HG03039 (cell line): ENCODE measurements around the gene ZSCAN1.

Experiments
- ATAC-seq: cut with Tn5 transposase; IDR thresholded peaks from one replicate; pipeline ENCODE4 v1.9.1; 2021; ENCODE audit warnings: mild to moderate bottlenecking, moderate library complexity; ENCODE audit not compliant: unreplicated experiment

ZSCAN1 gene

DNA sequence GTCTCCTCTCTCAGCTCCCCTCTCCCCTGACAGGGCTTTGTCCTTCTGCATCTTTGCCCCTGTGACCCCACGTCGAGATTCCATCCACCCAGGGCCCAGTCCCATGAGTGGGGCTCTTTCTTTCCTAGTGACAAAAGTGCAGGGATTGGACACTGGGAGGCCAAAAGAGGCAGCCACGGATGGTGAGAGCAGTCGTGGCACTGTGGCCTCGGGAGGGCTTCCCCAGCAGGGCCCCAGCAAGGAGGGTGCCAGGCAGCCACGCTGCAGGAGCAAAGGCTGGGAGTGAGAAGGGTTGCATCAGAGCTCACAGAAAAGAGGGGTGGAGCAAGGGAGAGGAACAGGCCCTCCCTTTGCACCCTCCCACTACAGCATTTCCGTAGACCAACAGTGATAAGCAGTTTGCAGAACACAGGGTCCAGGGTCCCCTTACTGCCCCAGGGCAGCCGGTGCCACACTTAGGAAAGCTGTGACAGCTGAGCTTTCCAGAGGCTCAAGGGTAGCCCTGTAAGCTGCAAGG, 4.9 kb downstream of the ZSCAN1 start:
- ATAC-seq = no peak

GRCh38 chr19:58040751-58041525, 7.1 kb downstream of the ZSCAN1 start:
- no peak for ATAC-seq

- no peak for ATAC-seq
Observed at GRCh38 chr19:58042495-58043340, 8.9 kb downstream of the ZSCAN1 start.

- ATAC-seq = no peak
Observed at GRCh38 chr19:58044391-58044790, 10.6 kb downstream of the ZSCAN1 start.

DNA sequence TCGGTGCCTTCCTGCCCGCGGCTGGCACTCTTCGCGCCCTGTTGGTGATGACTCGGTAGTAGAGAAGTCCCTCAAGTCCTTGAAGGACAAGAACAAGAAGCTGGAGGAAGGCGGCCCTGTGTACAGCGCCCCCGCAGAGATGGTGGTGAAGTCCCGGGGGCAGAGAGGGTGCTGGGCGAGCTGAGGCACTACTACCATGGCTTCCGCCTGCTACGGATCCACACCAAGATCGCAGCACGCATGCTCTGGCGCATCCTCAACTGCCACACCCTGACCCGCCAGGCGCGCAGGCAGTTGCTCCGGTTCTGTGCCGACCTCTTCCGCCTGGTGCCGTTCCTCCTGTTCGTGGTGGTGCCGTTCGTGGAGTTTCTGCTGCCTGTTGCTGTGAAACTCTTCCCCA, 11.1 kb downstream of the ZSCAN1 start:
- ATAC-seq = no peak

DNA sequence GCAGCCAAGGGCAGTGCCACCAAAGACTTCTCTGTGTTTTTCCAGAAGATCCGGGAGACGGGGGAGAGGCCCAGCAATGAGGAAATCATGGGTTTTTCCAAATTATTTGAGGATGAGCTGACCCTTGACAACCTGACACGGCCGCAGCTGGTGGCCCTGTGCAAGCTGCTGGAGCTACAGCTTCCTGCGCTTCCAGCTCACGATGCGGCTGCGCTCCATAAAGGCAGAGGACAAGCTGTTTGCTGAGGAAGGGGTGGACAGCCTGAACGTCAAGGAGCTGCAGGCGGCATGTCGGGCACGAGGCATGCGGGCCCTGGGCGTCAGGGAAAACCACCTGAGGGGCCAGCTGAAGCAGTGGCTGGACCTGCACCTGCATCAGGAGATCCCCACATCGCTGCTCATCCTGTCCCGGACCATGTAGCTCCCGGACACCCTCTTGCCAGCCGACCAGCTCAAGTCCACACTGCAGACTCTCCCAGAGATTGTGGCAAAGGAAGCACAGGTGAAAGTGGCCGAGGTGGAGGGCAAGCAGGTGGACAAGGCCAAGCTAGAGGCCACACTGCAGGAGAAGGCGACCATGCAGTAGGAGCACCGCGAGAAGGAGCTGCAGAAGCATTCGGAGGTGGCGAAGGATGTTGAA, 11.7 kb downstream of the ZSCAN1 start:
- ATAC-seq = no peak

DNA sequence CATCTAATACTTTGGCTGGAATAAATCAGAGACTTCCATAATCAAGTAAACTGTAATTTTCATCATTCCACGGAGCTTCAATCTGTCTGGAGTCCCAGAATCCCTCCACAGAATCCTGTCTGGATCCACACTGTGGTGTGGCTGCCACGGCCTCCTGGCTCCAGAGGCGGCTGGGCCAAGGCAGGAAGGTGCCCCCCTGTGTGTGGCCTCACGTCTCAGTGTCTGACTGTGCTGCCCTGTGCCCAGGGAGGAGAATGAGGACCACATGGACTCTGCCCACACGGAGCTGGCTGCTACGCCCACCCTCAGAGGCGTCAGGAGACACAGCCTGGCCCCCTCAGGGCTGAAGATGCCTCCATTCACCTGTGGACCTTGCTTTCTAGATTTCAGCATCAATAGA, 13.0 kb downstream of the ZSCAN1 start:
- ATAC-seq = no peak

DNA sequence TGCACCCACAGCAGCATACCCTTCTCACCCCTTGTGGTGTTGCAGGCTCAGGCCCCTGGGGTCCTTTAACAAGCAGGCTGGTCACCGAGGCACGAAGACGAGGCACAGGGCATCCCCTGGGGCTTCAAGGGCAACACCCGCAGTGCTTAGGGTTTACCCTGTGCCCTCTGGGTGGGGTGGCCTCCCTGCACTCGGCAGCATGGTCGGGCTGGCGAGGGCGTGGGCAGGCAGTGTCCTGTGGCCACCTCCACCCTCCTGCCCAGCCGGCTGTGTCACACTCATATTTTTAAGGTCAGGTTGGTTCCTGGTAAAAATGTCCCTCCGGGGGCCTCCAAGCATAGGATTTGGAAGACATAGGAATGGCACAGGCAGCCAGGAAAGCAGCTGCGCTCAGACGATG, 13.8 kb downstream of the ZSCAN1 start:
- ATAC-seq = no peak

- ATAC-seq = no peak
Observed at GRCh38 chr19:58052256-58052655, 18.4 kb downstream of the ZSCAN1 start.

DNA sequence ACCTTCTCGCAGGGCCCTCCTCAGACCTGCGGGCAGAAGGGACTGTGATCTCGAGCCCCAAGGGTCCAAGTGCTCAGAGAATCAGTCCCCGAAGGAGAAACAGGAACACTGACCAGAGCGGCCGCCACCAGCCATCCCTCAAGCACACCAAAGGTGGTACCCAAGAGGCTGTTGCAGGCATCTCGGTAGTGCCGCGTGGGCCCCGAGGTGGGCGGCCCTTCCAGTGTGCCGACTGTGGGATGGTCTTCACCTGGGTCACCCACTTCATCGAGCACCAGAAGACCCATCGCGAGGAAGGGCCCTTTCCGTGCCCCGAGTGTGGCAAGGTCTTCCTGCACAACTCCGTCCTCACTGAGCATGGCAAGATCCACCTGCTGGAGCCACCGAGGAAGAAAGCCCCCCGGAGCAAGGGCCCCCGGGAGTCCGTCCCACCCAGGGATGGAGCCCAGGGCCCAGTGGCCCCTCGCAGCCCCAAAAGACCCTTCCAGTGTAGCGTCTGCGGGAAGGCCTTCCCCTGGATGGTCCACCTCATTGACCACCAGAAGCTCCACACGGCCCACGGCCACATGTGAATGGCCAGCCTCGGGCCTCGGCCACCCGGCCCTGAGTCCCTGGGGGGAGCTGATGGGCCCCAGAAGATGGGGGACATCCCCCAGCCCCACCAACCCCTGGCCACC, 19.8 kb downstream of the ZSCAN1 start:
- no peak for ATAC-seq

DNA sequence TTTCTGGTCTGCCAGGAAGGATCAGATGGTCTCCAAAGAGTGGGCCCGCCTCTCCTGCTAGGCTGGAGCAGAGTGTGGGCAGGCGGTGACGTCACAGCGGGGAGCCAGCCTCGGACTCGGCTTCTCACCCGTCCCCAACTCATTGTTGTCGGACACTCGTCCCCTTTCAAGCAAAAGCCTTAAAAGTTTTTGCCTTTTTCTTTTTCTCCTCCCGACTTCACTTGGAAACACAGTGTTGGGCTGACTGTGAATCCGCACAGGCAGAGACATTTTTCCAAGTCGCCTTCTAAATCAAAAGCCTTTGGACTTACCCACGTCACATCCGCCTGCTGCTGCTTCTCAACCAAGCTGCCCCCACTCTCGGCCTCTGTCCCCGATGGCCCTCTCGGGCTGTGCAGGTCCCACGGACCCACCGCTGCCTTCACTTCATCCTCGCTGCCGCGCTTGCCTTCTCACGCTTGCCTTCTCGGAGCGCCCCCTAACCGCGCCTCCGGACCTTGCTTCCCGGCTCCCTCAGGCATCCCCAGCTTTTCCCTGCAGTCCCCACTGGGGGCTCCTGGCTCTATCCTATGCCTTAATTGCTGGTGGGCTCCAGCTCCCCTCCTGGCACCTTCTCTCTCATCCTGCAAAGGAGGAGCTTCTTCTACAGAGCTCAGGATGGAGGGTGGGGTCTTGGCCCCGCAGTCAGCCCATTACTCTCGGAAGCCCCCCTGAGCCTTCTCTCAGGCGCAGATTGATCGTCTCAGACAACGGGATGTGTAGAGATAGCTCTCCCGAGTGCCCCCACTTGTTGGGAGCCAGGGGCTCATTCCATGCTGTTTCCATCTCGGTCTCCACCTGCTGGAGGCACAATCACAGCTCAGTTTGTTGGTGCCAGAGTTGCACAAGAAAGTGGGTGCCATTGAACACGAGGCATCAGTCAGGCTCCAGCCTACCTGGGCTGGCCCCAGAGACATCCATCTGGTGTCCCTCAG, 21.4 kb downstream of the ZSCAN1 start:
- no peak for ATAC-seq

- ATAC-seq = no peak
Observed at GRCh38 chr19:58056261-58056660, 22.4 kb downstream of the ZSCAN1 start.

GRCh38 chr19:58056861-58057260, 23.0 kb downstream of the ZSCAN1 start:
- ATAC-seq = no peak

DNA sequence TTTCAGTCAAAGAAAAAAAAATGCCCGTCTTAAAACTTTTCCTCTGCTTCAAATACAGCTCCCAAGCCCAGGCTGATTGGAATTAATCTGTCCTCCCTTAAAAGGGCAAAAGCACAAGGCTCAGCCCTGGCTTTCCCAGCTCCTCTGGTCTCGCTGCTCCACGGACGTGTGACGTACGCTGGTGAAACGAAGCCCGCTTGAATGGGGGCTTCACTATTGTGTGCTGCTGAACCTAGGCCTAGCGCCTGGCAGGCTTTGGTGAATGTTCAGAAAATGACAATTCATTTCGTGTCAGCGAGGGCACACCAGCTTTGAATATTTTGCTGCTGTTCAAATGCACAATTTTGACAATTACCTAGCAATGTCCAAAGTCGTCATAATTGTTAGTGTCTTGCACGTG, 24.6 kb downstream of the ZSCAN1 start:
- no peak for ATAC-seq

- ATAC-seq = no peak
Observed at GRCh38 chr19:58059003-58059670, 25.3 kb downstream of the ZSCAN1 start, which contains the start of gene ZNF135. Gene ZNF135, plus strand, starts transcription at chr19:58059282. Its CDS starts 721 bp downstream, at chr19:58060003.

- ATAC-seq = no peak
Observed at GRCh38 chr19:58059671-58060078, 25.9 kb downstream of the ZSCAN1 start.

DNA sequence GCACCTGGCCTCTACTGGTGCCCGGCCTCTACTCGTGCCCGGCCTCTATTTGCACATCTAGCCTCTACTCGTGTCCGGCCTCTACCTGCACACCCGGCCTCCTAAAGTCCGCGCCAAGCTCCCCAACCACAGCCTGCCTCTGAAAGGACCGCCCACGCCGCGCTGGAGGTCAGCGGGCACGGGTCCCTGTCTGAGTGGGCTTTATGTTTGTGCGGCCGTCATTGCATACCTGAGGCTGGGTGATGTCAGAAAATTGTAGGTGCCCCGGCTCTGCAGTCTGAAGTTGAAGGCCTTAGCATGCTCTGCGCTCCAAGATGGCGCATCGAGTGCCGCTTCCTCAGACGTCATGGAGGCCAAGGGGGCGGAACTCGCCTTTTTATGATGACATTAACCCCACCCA, 26.4 kb downstream of the ZSCAN1 start:
- ATAC-seq = no peak

DNA sequence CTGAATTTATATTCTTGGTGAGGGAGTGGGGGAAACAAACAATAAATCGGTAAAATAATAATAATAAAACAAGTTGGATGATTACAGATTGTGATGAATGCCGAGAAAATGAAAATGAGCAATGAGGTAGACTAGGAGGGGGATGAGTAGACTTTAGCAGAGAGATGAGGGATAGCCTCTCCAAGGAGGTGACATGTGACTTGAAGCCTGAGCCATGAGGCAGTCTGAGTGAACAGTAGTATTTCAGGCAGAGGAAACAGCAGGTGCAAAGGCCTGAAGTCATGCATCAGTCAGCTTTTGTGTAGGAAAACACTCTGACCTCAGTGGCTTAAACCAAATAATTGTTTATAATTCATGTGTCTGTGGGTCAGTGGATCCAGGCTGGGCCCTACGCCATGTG, 29.9 kb downstream of the ZSCAN1 start:
- ATAC-seq = no peak

- ATAC-seq = no peak
Observed at GRCh38 chr19:58067240-58067912, 33.6 kb downstream of the ZSCAN1 start.
